Muscle of arm (tissue), 12 donors: ENCODE measurements around the gene MAPK12. TPM values are rescaled to one million over a fixed set of nuclear protein-coding genes. Genes with fewer than 3 reads are reported as not detected.
"Not testable (repeated sequence)": the region's sequence is repeated elsewhere in the genome, so short reads cannot be mapped to it uniquely, and the experiment has no call there.

Experiments used
- DNase-seq: peaks from one replicate; pipeline ENCODE4 v3.0.0-alpha.2; 2013
- polyA plus RNA-seq, 12 donors: library from polyadenylated mRNA; unstranded; fragments of 120-200 nt; gene quantifications; one replicate each; pipeline ENCODE4 v1.2.1, GENCODE V29; 2013; ENCODE audit not compliant: insufficient read length in 12 of 12

The MAPK12 gene
- polyA plus RNA-seq, 12 donors, result 9.0 to 156 (median 18.0) TPM

GRCh38 chr22:50216684-50217520 lies 44.6 kb downstream of the MAPK12 start:
- no peak for DNase-seq

GRCh38 chr22:50216055-50216683 lies 45.3 kb downstream of the MAPK12 start:
- DNase-seq, result no peak

- no peak for DNase-seq
Measured at GRCh38 chr22:50215297-50216054, 46.0 kb downstream of the MAPK12 start.

- DNase-seq, result no peak
Measured at GRCh38 chr22:50213263-50213662, 48.2 kb downstream of the MAPK12 start.

- DNase-seq, result no peak
Measured at GRCh38 chr22:50211147-50211546, 50.3 kb downstream of the MAPK12 start.

GRCh38 chr22:50210378-50211139 lies 50.9 kb downstream of the MAPK12 start:
- no peak for DNase-seq

GRCh38 chr22:50209893-50210292 lies 51.6 kb downstream of the MAPK12 start:
- DNase-seq, result peak; percentile 67

- no peak for DNase-seq
Measured at GRCh38 chr22:50208939-50209892, 52.3 kb downstream of the MAPK12 start.

GRCh38 chr22:50208430-50208938 lies 53.0 kb downstream of the MAPK12 start:
- DNase-seq, result no peak

GRCh38 chr22:50207383-50208140 lies 53.9 kb downstream of the MAPK12 start:
- DNase-seq, result no peak

- no peak for DNase-seq
Measured at GRCh38 chr22:50206599-50206998, 54.9 kb downstream of the MAPK12 start.

GRCh38 chr22:50205781-50206569 lies 55.5 kb downstream of the MAPK12 start:
- DNase-seq, result no peak

- DNase-seq, result not testable (repeated sequence)
Measured at GRCh38 chr22:50204998-50205397, 56.5 kb downstream of the MAPK12 start.

GRCh38 chr22:50204571-50204970 lies 56.9 kb downstream of the MAPK12 start:
- DNase-seq, result no peak

- DNase-seq, result no peak
Measured at GRCh38 chr22:50203288-50203687, 58.2 kb downstream of the MAPK12 start.
